PC-3 (cell line): ENCODE measurements around the gene IRF2.

Experiments used
- CTCF ChIP-seq: fragments of 300-600 bp; sonication (generic); conservative IDR thresholded peaks from 2 replicates; pipeline ENCODE4 v1.5.1; 2017; ENCODE audit warnings: antibody characterized with exemption, low read depth, mild to moderate bottlenecking, low read length
- EZH2 ChIP-seq: fragments of 300-600 bp; sonication (generic); IDR thresholded peaks from one replicate; pipeline ENCODE4 v1.6.1; 2017; ENCODE audit warnings: antibody characterized with exemption, mild to moderate bottlenecking, low read length; ENCODE audit not compliant: unreplicated experiment

DNA sequence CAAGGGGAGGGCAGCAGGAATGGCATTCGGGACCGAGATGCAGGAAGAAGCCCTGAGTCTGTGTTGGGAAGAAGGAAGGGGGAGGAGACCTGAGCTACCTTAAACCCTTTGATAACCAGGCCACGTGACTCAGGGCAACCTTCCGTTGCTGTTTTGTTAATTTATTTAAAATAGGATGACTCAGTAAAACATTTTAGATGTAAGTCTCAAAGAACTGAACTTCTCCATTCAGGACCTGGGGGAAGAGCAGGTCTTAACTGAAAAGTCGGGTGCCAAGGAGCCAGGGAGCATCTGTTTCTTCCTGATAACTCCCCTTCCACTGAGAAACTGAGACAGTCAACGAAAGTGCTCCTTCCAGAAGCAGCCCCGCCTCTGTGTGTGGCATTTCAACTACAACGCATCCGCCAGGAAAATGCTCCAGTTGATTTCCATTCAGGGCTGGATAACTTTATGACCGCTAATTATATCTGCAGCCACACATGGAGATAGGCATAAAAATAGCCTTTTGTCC lies 88.0 kb downstream of the IRF2 start:
- TF ChIP-seq CTCF = no peak
- TF ChIP-seq EZH2 = no peak
